CD4-positive, alpha-beta T cell treated with Interleukin-1 beta for 1 hour (primary cell): ENCODE measurements around the gene IFT80.
"Not testable (repeated sequence)": the region's sequence is repeated elsewhere in the genome, so short reads cannot be mapped to it uniquely, and the experiment has no call there.

Source experiments
- DNase-seq, 2 donors: peaks; one replicate each; pipeline ENCODE4 v3.0.0-alpha.2; 2020 to 2022

Gene IFT80

GRCh38 chr3:160400030-160400701 is 1.1 kb upstream of the IFT80 start:
- DNase-seq = peak; percentile 26 to 36

- no peak for DNase-seq
Measured at GRCh38 chr3:160398820-160399124, 253 bp downstream of the IFT80 start.

GRCh38 chr3:160395297-160395696 is 3.7 kb downstream of the IFT80 start:
- DNase-seq = no peak

GRCh38 chr3:160394009-160394392 is 5.0 kb downstream of the IFT80 start:
- no peak for DNase-seq

- DNase-seq = no peak
Measured at GRCh38 chr3:160393346-160394008, 5.5 kb downstream of the IFT80 start.

- DNase-seq = no peak
Measured at GRCh38 chr3:160392798-160393197, 6.2 kb downstream of the IFT80 start.

GRCh38 chr3:160390565-160391138 is 8.4 kb downstream of the IFT80 start:
- DNase-seq = no peak

- DNase-seq = no peak
Measured at GRCh38 chr3:160384639-160385318, 14.2 kb downstream of the IFT80 start.

- DNase-seq = no peak
Measured at GRCh38 chr3:160381470-160381869, 17.6 kb downstream of the IFT80 start.

GRCh38 chr3:160379628-160380214 is 19.3 kb downstream of the IFT80 start:
- DNase-seq = no peak

GRCh38 chr3:160378331-160379109 is 20.5 kb downstream of the IFT80 start:
- DNase-seq = no peak

- DNase-seq = no peak
Measured at GRCh38 chr3:160376681-160377080, 22.3 kb downstream of the IFT80 start.

GRCh38 chr3:160374925-160375324 is 24.1 kb downstream of the IFT80 start:
- DNase-seq = no peak

GRCh38 chr3:160374472-160374871 is 24.6 kb downstream of the IFT80 start:
- no peak for DNase-seq

GRCh38 chr3:160373655-160374054 is 25.4 kb downstream of the IFT80 start:
- DNase-seq = no peak

GRCh38 chr3:160372780-160373179 is 26.2 kb downstream of the IFT80 start:
- DNase-seq = no peak

- no peak for DNase-seq
Measured at GRCh38 chr3:160370987-160371857, 27.8 kb downstream of the IFT80 start.

- peak in 1 of 2 donors; percentile 1 for DNase-seq
Measured at GRCh38 chr3:160369784-160370183, 29.2 kb downstream of the IFT80 start.

- DNase-seq = peak in 1 of 2 donors; percentile 5
Measured at GRCh38 chr3:160368804-160369203, 30.2 kb downstream of the IFT80 start.

GRCh38 chr3:160365869-160366522 is 33.0 kb downstream of the IFT80 start:
- no peak for DNase-seq

GRCh38 chr3:160362896-160363295 is 36.1 kb downstream of the IFT80 start:
- DNase-seq = not testable (repeated sequence)
